Fibroblast of skin of right quadriceps (primary cell): Measurements from ENCODE around the gene GPC5.

Experiments
- DNase-seq: peaks from one replicate; pipeline ENCODE4 v3.0.0-alpha.2; 2013

GPC5 gene

GRCh38 chr13:92823059-92823458 is 1424.6 kb downstream of the GPC5 start:
- no peak for DNase-seq

GRCh38 chr13:92825938-92826596 is 1427.6 kb downstream of the GPC5 start:
- no peak for DNase-seq

- DNase-seq, result no peak
Measured at GRCh38 chr13:92827503-92827902, 1429.1 kb downstream of the GPC5 start.

GRCh38 chr13:92829930-92830329 is 1431.5 kb downstream of the GPC5 start:
- DNase-seq, result no peak

GRCh38 chr13:92830821-92831220 is 1432.4 kb downstream of the GPC5 start:
- no peak for DNase-seq

GRCh38 chr13:92833071-92833470 is 1434.7 kb downstream of the GPC5 start:
- DNase-seq, result peak; percentile 1

- DNase-seq, result no peak
Measured at GRCh38 chr13:92836171-92836570, 1437.8 kb downstream of the GPC5 start.

- DNase-seq, result peak; percentile 95
Measured at GRCh38 chr13:92838786-92839185, 1440.4 kb downstream of the GPC5 start.

GRCh38 chr13:92842145-92842544 is 1443.7 kb downstream of the GPC5 start:
- peak; percentile 85 for DNase-seq

GRCh38 chr13:92843549-92843948 is 1445.1 kb downstream of the GPC5 start:
- peak; percentile 78 for DNase-seq

- no peak for DNase-seq
Measured at GRCh38 chr13:92849381-92849780, 1451.0 kb downstream of the GPC5 start.

- no peak for DNase-seq
Measured at GRCh38 chr13:92864584-92865284, 1466.3 kb downstream of the GPC5 start.

- DNase-seq, result no peak
Measured at GRCh38 chr13:92873029-92873428, 1474.6 kb downstream of the GPC5 start.

- no peak for DNase-seq
Measured at GRCh38 chr13:92886535-92887077, 1488.2 kb downstream of the GPC5 start.

- no peak for DNase-seq
Measured at GRCh38 chr13:92894447-92894846, 1496.0 kb downstream of the GPC5 start.

- DNase-seq, result peak; percentile 32
Measured at GRCh38 chr13:92896842-92897241, 1498.4 kb downstream of the GPC5 start.

GRCh38 chr13:92898946-92899345 is 1500.5 kb downstream of the GPC5 start:
- DNase-seq, result peak; percentile 11

- DNase-seq, result no peak
Measured at GRCh38 chr13:92900446-92900845, 1502.0 kb downstream of the GPC5 start.

GRCh38 chr13:92901739-92902138 is 1503.3 kb downstream of the GPC5 start:
- no peak for DNase-seq

- no peak for DNase-seq
Measured at GRCh38 chr13:92912629-92913028, 1514.2 kb downstream of the GPC5 start.

GRCh38 chr13:92913840-92914239 is 1515.4 kb downstream of the GPC5 start:
- no peak for DNase-seq
